Right renal cortex interstitium (tissue), 3 donors: Measurements from ENCODE around the gene ATP10D. TPM values are rescaled to one million over a fixed set of nuclear protein-coding genes. Genes with fewer than 3 reads are reported as not detected.

Experiments used
- polyA plus RNA-seq, 3 donors: library from polyadenylated mRNA; unstranded; fragments of 120-200 nt; gene quantifications; one replicate each; pipeline ENCODE4 v1.2.1, GENCODE V29; 2013; ENCODE audit not compliant: insufficient read length in 3 of 3

Gene ATP10D
- polyA plus RNA-seq, 3 donors: 46.1 to 50.3 (median 49.6) TPM

Other genes starting within 250 kb of the ATP10D start
- 10 to 100 TPM; 42.7 to 47.5 (median 43.2) TPM for gene COMMD8, start 21.6 kb upstream of the ATP10D start, polyA plus RNA-seq